SU-DHL-6 (cell line): ENCODE results near the gene HYOU1.

Experiments
- H2AFZ ChIP-seq: fragments of 200-600 bp; sonication (generic); 2 replicates; pipeline ENCODE4 v1.6.1; 2014; ENCODE audit warnings: low read depth, mild to moderate bottlenecking, moderate library complexity, mixed read lengths, antibody characterized with exemption, low read length; ENCODE audit not compliant: severe bottlenecking
- H3F3A ChIP-seq: fragments of 200-600 bp; shearing (Covaris generic); 2 replicates; pipeline ENCODE4 v1.6.0; 2016; ENCODE audit warnings: antibody characterized with exemption, mild to moderate bottlenecking; ENCODE audit not compliant: insufficient read depth
- H3K27ac ChIP-seq: fragments of 200-600 bp; sonication (generic); 2 replicates; pipeline ENCODE4 v1.5.1; 2016; ENCODE audit warnings: low read depth, mild to moderate bottlenecking, low read length, moderate library complexity, mixed read lengths
- H3K27me3 ChIP-seq: fragments of 200-600 bp; sonication (generic), shearing (Covaris generic); 2 replicates; pipeline ENCODE4 v1.6.0; 2014; ENCODE audit warnings: mild to moderate bottlenecking, low read length
- H3K36me3 ChIP-seq: fragments of 200-600 bp; sonication (generic); 2 replicates; pipeline ENCODE4 v1.6.1; 2014; ENCODE audit warnings: mild to moderate bottlenecking, low read length, mixed read lengths
- H3K4me2 ChIP-seq: fragments of 300-600, 200-600 bp; shearing (Covaris generic), sonication (generic); 2 replicates; pipeline ENCODE4 v1.6.0; 2014; ENCODE audit warnings: low read length, low read depth, mild to moderate bottlenecking; ENCODE audit not compliant: poor library complexity, severe bottlenecking
- H3K4me3 ChIP-seq: fragments of 200-600 bp; sonication (generic); 2 replicates; pipeline ENCODE4 v1.5.1; 2014; ENCODE audit warnings: antibody characterized with exemption, low read length, mild to moderate bottlenecking, mixed read lengths; ENCODE audit not compliant: insufficient read depth, poor library complexity, severe bottlenecking
- H3K79me2 ChIP-seq: fragments of 200-600 bp; sonication (generic); 2 replicates; pipeline ENCODE4 v1.6.1; 2014; ENCODE audit warnings: mild to moderate bottlenecking, low read length, moderate library complexity; ENCODE audit not compliant: insufficient read depth
- H3K9ac ChIP-seq: fragments of 200-600 bp; sonication (generic); 2 replicates; pipeline ENCODE4 v1.7.0; 2014; ENCODE audit warnings: mild to moderate bottlenecking, low read length
- H3K9me2 ChIP-seq: fragments of 200-600 bp; sonication (generic); replicated peaks from 2 replicates; pipeline ENCODE4 v1.6.1; 2014; ENCODE audit warnings: low read length; ENCODE audit not compliant: insufficient read depth
- H3K9me3 ChIP-seq: fragments of 200-600 bp; sonication (generic); 2 replicates; pipeline ENCODE4 v1.6.1; 2014; ENCODE audit warnings: low read length, mixed read lengths; ENCODE audit not compliant: insufficient read depth
- H4K20me1 ChIP-seq: fragments of 200-600 bp; sonication (generic); 2 replicates; pipeline ENCODE4 v1.6.1; 2014; ENCODE audit warnings: low read depth, mild to moderate bottlenecking, antibody characterized with exemption, low read length, moderate library complexity, mixed read lengths
- EZH2phosphoT487 ChIP-seq: fragments of 200-600 bp; sonication (generic), shearing (Covaris generic); conservative IDR thresholded peaks from 2 replicates; pipeline ENCODE4 v1.6.1; 2018; ENCODE audit warnings: mild to moderate bottlenecking, antibody characterized with exemption, low read length, moderate library complexity, mixed read lengths
- TF ChIP-seq, protein P1 (sequence below): fragments of 200-600 bp; sonication (generic); IDR thresholded peaks from one replicate; pipeline ENCODE4 v1.5.1; 2017; ENCODE audit warnings: antibody characterized with exemption, mild to moderate bottlenecking, low read length, moderate library complexity; ENCODE audit not compliant: insufficient read depth, poor library complexity, severe bottlenecking

The HYOU1 gene

DNA sequence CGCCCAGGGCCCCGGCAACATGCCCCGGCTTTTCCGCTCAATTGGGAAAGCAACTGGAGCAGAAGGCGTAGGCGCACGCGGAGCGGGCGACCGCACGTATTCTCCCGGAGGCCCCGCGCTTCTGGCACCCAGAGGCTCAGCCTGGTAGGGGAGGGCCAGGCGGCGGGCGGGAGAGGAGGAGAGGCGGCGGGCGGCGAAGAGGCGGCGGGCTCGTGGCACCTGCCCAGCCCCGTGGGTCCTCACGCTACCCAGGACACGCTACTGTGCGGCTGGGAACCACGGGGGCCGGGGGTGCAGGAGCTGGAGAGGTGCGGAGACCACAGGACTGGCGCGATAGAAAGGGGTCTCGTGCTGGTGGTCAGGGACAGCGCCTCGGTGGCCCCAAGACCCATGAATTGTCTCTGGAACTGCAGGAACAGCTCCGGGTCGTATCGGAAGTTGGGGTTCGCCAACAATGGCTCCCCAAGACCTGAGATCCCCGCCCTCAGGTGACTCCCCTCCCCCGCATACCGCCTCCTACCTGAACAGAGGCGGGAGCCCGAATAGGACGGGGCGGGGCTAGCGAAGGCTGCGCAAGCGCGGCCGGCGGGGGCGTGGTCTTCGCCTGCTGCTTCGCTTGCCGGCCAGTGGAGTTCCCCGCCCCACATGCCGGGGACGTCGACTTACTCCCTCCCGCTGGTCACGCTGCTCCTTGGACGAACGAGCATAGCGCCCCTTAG is 26.5 kb downstream of the HYOU1 start, which contains the start of gene SLC37A4:
TSS of gene SLC37A4 (minus strand) at position 549 of the 719 bp plus-strand sequence.
- H3F3A ChIP-seq = no peaks in the 10 kb centered on the region; the same call in 1 of the 2 replicates
- TF ChIP-seq, protein P1, sequence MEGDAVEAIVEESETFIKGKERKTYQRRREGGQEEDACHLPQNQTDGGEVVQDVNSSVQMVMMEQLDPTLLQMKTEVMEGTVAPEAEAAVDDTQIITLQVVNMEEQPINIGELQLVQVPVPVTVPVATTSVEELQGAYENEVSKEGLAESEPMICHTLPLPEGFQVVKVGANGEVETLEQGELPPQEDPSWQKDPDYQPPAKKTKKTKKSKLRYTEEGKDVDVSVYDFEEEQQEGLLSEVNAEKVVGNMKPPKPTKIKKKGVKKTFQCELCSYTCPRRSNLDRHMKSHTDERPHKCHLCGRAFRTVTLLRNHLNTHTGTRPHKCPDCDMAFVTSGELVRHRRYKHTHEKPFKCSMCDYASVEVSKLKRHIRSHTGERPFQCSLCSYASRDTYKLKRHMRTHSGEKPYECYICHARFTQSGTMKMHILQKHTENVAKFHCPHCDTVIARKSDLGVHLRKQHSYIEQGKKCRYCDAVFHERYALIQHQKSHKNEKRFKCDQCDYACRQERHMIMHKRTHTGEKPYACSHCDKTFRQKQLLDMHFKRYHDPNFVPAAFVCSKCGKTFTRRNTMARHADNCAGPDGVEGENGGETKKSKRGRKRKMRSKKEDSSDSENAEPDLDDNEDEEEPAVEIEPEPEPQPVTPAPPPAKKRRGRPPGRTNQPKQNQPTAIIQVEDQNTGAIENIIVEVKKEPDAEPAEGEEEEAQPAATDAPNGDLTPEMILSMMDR = peak; percentile 69
- TF ChIP-seq EZH2phosphoT487 = no peak
- no peaks in the 10 kb centered on the region for H3K36me3 ChIP-seq
- no peaks in the 10 kb centered on the region for H3K9me2 ChIP-seq
- H3K27me3 ChIP-seq = no peaks in the 10 kb centered on the region
- peak within 1 kb of the TSS; percentile 96 for H3K4me2 ChIP-seq
- peak within 1 kb of the TSS; percentile 65 for H2AFZ ChIP-seq
- peak within 1 kb of the TSS; percentile 79 for H3K4me3 ChIP-seq
- peaks cover 6% of the 10 kb centered on the region for H3K79me2 ChIP-seq
- peak within 1 kb of the TSS; percentile 93 for H3K9ac ChIP-seq
- H3K9me3 ChIP-seq = no peaks in the 10 kb centered on the region
- no peaks in the 10 kb centered on the region for H4K20me1 ChIP-seq
- H3K27ac ChIP-seq = peak within 1 kb of the TSS; percentile 71

GRCh38 chr11:119030029-119030328 is 27.0 kb downstream of the HYOU1 start:
- H2AFZ ChIP-seq = peak overlapping the region; percentile 65
- peak overlapping the region; percentile 79 for H3K4me3 ChIP-seq
- H3F3A ChIP-seq = no peaks in the 10 kb centered on the region; the same call in 1 of the 2 replicates
- peak overlapping the region; percentile 71 for H3K27ac ChIP-seq
- no peaks in the 10 kb centered on the region for H3K9me2 ChIP-seq
- peaks cover 6% of the 10 kb centered on the region for H3K79me2 ChIP-seq
- H4K20me1 ChIP-seq = no peaks in the 10 kb centered on the region
- H3K36me3 ChIP-seq = no peaks in the 10 kb centered on the region
- H3K9me3 ChIP-seq = no peaks in the 10 kb centered on the region
- no peaks in the 10 kb centered on the region for H3K27me3 ChIP-seq
- H3K9ac ChIP-seq = peak overlapping the region; percentile 93
- peak overlapping the region; percentile 96 for H3K4me2 ChIP-seq
- TF ChIP-seq, protein P1 = no peak
- TF ChIP-seq EZH2phosphoT487 = no peak

- H3K9me2 ChIP-seq = no peaks in the 10 kb centered on the region
- TF ChIP-seq EZH2phosphoT487 = no peak
- TF ChIP-seq, protein P1 = no peak
- peak overlapping the region; percentile 93 for H3K9ac ChIP-seq
- no peaks in the 10 kb centered on the region; the same call in 1 of the 2 replicates for H3F3A ChIP-seq
- no peaks in the 10 kb centered on the region for H4K20me1 ChIP-seq
- no peaks in the 10 kb centered on the region for H3K27me3 ChIP-seq
- H3K79me2 ChIP-seq = peaks cover 6% of the 10 kb centered on the region
- no peaks in the 10 kb centered on the region for H3K36me3 ChIP-seq
- no peaks in the 10 kb centered on the region for H3K9me3 ChIP-seq
- H2AFZ ChIP-seq = peak overlapping the region; percentile 65
- H3K27ac ChIP-seq = peak overlapping the region; percentile 71
- peak overlapping the region; percentile 96 for H3K4me2 ChIP-seq
- peak overlapping the region; percentile 79 for H3K4me3 ChIP-seq
These were observed 27.5 kb downstream of the HYOU1 start for GRCh38 chr11:119029340-119030028.
